ENCODE measurements around the gene CCDC122. TPM values are rescaled to one million over a fixed set of nuclear protein-coding genes. Genes with fewer than 3 reads are reported as not detected.
"Not testable (repeated sequence)": the region's sequence is repeated elsewhere in the genome, so short reads cannot be mapped to it uniquely, and the experiment has no call there.

The CCDC122 gene
- total RNA-seq, 3 donors from 2014 or later: 5.9 to 50.9 (median 13.9) TPM

- no peaks in the 10 kb centered on the region for H3K36me3 ChIP-seq
- H3K4me3 ChIP-seq: peak overlapping the region in 1 of 3 donors; percentile 35
- H3K27me3 ChIP-seq: no peaks in the 10 kb centered on the region
- no peaks in the 10 kb centered on the region for H3K9me3 ChIP-seq
- intact Hi-C loops (cut with DNase I; ENCODE audit: low total_unique reads): no loop called here
- H3K4me1 ChIP-seq: no peaks in the 10 kb centered on the region
- no peak for DNase-seq (ENCODE audit: low spot score in 2 of 2)
- TF ChIP-seq CTCF (IDR thresholded peaks at IDR 0.05) (no peak), POLR2A (IDR thresholded peaks at IDR 0.05) (no peak), POLR2AphosphoS5 (IDR thresholded peaks at IDR 0.05) (no peak)
- H3K27ac ChIP-seq: no peak overlapping the region
These were observed 49.1 kb downstream of the CCDC122 start for GRCh38 chr13:43830497-43830881.

GRCh38 chr13:43824656-43825055, 54.9 kb downstream of the CCDC122 start:
- H3K36me3 ChIP-seq; intact Hi-C loops (cut with DNase I; ENCODE audit: low total_unique reads); H3K4me1 ChIP-seq; H3K4me3 ChIP-seq; H3K9me3 ChIP-seq; DNase-seq (ENCODE audit: low spot score in 2 of 2); H3K27me3 ChIP-seq; H3K27ac ChIP-seq: not testable (repeated sequence)

GRCh38 chr13:43822969-43823368, 56.6 kb downstream of the CCDC122 start:
- Histone ChIP-seq H3K9me3 (no peaks in the 10 kb centered on the region), H3K4me3 (no peak overlapping the region), H3K36me3 (no peaks in the 10 kb centered on the region), H3K27ac (no peak overlapping the region), H3K4me1 (no peaks in the 10 kb centered on the region), H3K27me3 (no peaks in the 10 kb centered on the region)
- intact Hi-C loops (cut with DNase I; ENCODE audit: low total_unique reads): no loop called here
- TF ChIP-seq POLR2A (IDR thresholded peaks at IDR 0.05) (no peak), CTCF (IDR thresholded peaks at IDR 0.05) (no peak), POLR2AphosphoS5 (IDR thresholded peaks at IDR 0.05) (no peak)
- DNase-seq (ENCODE audit: low spot score in 2 of 2): no peak

GRCh38 chr13:43816401-43816889, 63.1 kb downstream of the CCDC122 start:
- Histone ChIP-seq H3K4me3 (no peak overlapping the region), H3K27me3 (no peaks in the 10 kb centered on the region), H3K36me3 (no peaks in the 10 kb centered on the region), H3K9me3 (no peaks in the 10 kb centered on the region), H3K4me1 (no peaks in the 10 kb centered on the region), H3K27ac (no peak overlapping the region)
- no peak for DNase-seq (ENCODE audit: low spot score in 2 of 2)
- no peak for TF ChIP-seq CTCF (IDR thresholded peaks at IDR 0.05)
- no peak for TF ChIP-seq POLR2AphosphoS5 (IDR thresholded peaks at IDR 0.05)
- no peak for TF ChIP-seq POLR2A (IDR thresholded peaks at IDR 0.05)
- intact Hi-C loops (cut with DNase I; ENCODE audit: low total_unique reads): no loop called here

GRCh38 chr13:43815204-43815603, 64.3 kb downstream of the CCDC122 start:
- H3K9me3 ChIP-seq: no peaks in the 10 kb centered on the region
- H3K4me1 ChIP-seq: no peaks in the 10 kb centered on the region
- no peak overlapping the region for H3K4me3 ChIP-seq
- no peaks in the 10 kb centered on the region for H3K27me3 ChIP-seq
- no peak for TF ChIP-seq POLR2A (IDR thresholded peaks at IDR 0.05)
- TF ChIP-seq POLR2AphosphoS5 (IDR thresholded peaks at IDR 0.05): no peak
- TF ChIP-seq CTCF (IDR thresholded peaks at IDR 0.05): no peak
- H3K36me3 ChIP-seq: no peaks in the 10 kb centered on the region
- H3K27ac ChIP-seq: no peak overlapping the region
- intact Hi-C loops (cut with DNase I; ENCODE audit: low total_unique reads): no loop called here
- no peak for DNase-seq (ENCODE audit: low spot score in 2 of 2)

- Histone ChIP-seq H3K9me3 (no peaks in the 10 kb centered on the region), H3K36me3 (no peaks in the 10 kb centered on the region), H3K4me3 (no peak overlapping the region), H3K27me3 (no peaks in the 10 kb centered on the region), H3K27ac (no peak overlapping the region), H3K4me1 (no peaks in the 10 kb centered on the region)
- intact Hi-C loops (cut with DNase I; ENCODE audit: low total_unique reads): no loop called here
- no peak for DNase-seq (ENCODE audit: low spot score in 2 of 2)
- no peak for TF ChIP-seq POLR2A (IDR thresholded peaks at IDR 0.05)
- no peak for TF ChIP-seq POLR2AphosphoS5 (IDR thresholded peaks at IDR 0.05)
- TF ChIP-seq CTCF (IDR thresholded peaks at IDR 0.05): no peak
These were observed 70.9 kb downstream of the CCDC122 start for GRCh38 chr13:43808676-43809075.
